ENCODE measurements around the gene USH1C.

USH1C gene

DNA sequence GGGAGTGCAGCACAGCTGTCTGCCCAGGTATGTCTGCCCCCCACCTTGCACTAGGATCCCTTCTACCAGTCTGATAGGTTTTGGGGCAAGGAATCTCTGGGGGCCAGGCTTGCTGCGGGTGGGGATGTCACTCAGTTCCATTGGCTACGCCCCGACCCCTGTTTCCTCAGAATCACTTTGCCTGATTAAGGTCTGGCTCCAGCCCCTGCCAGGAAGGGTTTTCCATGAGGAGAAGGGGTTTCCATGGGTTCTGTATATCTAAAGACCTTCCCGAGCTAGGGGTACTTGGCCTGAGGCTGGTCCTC, 16.8 kb upstream of the USH1C start:
- no peak for ATAC-seq
- no peak for TF ChIP-seq OSR1 (CRISPR knock-in tag; IDR thresholded peaks at IDR 0.05)
- no peak for TF ChIP-seq ZNF8 (CRISPR knock-in tag; IDR thresholded peaks at IDR 0.05)
- TF ChIP-seq CSDC2 (CRISPR knock-in tag; IDR thresholded peaks at IDR 0.05): no peak
- TF ChIP-seq SNAI2 (CRISPR knock-in tag; IDR thresholded peaks at IDR 0.05): no peak
- TF ChIP-seq, protein P1, sequence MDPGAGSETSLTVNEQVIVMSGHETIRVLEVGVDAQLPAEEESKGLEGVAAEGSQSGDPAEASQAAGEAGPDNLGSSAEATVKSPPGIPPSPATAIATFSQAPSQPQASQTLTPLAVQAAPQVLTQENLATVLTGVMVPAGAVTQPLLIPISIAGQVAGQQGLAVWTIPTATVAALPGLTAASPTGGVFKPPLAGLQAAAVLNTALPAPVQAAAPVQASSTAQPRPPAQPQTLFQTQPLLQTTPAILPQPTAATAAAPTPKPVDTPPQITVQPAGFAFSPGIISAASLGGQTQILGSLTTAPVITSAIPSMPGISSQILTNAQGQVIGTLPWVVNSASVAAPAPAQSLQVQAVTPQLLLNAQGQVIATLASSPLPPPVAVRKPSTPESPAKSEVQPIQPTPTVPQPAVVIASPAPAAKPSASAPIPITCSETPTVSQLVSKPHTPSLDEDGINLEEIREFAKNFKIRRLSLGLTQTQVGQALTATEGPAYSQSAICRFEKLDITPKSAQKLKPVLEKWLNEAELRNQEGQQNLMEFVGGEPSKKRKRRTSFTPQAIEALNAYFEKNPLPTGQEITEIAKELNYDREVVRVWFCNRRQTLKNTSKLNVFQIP (CRISPR knock-in tag; IDR thresholded peaks at IDR 0.05; ENCODE audit: borderline replicate concordance, low read depth): no peak
- no peak for TF ChIP-seq ARNTL (CRISPR knock-in tag; IDR thresholded peaks at IDR 0.05; ENCODE audit: borderline replicate concordance, low read depth)
- no peak for TF ChIP-seq TOX (CRISPR knock-in tag; IDR thresholded peaks at IDR 0.05; ENCODE audit: borderline replicate concordance)
- TF ChIP-seq TSHZ2 (CRISPR knock-in tag; IDR thresholded peaks at IDR 0.05): no peak
- no peak for TF ChIP-seq ZNF565 (CRISPR knock-in tag; conservative IDR thresholded peaks at IDR 0.05; ENCODE audit: low read depth)
- no peak for TF ChIP-seq TCF4 (CRISPR knock-in tag; IDR thresholded peaks at IDR 0.05; ENCODE audit: borderline replicate concordance)
- TF ChIP-seq GLIS3 (CRISPR knock-in tag; IDR thresholded peaks at IDR 0.05): no peak

DNA sequence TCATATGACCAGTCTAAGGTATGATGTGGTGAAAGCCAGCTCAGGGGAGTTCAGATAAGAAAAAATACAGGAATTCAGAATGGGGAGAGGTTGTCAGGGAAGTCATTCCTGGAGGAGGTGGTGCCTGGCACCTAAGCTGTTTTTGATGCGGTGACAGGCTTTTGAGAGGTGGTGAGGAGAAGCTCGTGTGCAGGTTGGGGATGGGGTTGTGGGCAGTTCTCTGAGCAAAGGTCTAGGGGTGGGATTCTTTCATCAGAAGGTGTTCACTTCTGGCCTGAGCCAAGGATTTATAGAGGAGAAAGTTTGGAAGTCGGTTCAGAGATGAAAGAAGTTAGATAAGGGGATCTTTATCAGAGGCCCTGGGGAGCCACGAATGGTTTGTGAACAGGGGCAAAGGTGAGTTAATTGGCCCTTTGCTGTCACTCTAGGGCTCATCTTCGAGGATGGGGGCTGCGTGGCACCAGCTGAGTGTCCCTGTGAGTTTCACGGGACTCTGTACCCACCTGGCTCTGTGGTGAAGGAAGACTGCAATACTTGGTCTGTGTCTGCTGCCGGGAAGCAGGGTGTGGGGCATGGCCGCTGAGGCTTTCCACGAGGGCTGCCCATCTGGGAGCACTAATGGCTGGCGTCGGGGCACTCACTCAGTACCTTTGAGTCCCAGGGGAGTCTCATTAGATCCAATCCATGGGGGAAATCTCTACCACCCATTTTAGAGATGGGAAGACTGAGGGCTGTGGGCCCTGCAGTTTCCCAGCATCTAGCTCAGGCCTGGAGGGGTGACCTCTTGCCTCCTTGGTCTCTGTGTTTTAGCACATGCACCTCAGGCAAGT, 16.3 kb upstream of the USH1C start:
- TF ChIP-seq PATZ1 (CRISPR knock-in tag; IDR thresholded peaks at IDR 0.05; ENCODE audit: borderline replicate concordance) (no peak), TOX (CRISPR knock-in tag; IDR thresholded peaks at IDR 0.05; ENCODE audit: borderline replicate concordance) (no peak), ARNTL (CRISPR knock-in tag; IDR thresholded peaks at IDR 0.05; ENCODE audit: borderline replicate concordance, low read depth) (no peak), CSDC2 (CRISPR knock-in tag; IDR thresholded peaks at IDR 0.05) (no peak), TSHZ2 (CRISPR knock-in tag; IDR thresholded peaks at IDR 0.05) (no peak), ESRRG (CRISPR knock-in tag; IDR thresholded peaks at IDR 0.05) (no peak), ZFP30 (CRISPR knock-in tag; IDR thresholded peaks at IDR 0.05) (no peak), TCF4 (CRISPR knock-in tag; IDR thresholded peaks at IDR 0.05; ENCODE audit: borderline replicate concordance) (no peak), ZC3H10 (CRISPR knock-in tag; IDR thresholded peaks at IDR 0.05) (no peak), CSRNP3 (CRISPR knock-in tag; IDR thresholded peaks at IDR 0.05) (no peak), ISL1 (CRISPR knock-in tag; IDR thresholded peaks at IDR 0.05) (no peak)
- no peak for ATAC-seq

Measured in SK-N-SH treated with all-trans-retinoic acid at 6 μM for 48 hours (cell line).